GM23248 (cell line): Measurements from ENCODE around the gene RASD2.
"Not testable (repeated sequence)": the region's sequence is repeated elsewhere in the genome, so short reads cannot be mapped to it uniquely, and the experiment has no call there.

ENCODE experiments used
- EZH2 ChIP-seq: fragments of 200-600 bp; sonication (generic); IDR thresholded peaks from 2 replicates; pipeline ENCODE4 v1.6.1; 2018; ENCODE audit warnings: antibody characterized with exemption, mild to moderate bottlenecking; ENCODE audit not compliant: insufficient read depth, poor library complexity, severe bottlenecking
- EZH2phosphoT487 ChIP-seq: fragments of 200-600 bp; sonication (generic); IDR thresholded peaks from 2 replicates; pipeline ENCODE4 v1.6.1; 2018; ENCODE audit warnings: antibody characterized with exemption, moderate library complexity, mild to moderate bottlenecking, low read depth; ENCODE audit not compliant: insufficient read depth

DNA sequence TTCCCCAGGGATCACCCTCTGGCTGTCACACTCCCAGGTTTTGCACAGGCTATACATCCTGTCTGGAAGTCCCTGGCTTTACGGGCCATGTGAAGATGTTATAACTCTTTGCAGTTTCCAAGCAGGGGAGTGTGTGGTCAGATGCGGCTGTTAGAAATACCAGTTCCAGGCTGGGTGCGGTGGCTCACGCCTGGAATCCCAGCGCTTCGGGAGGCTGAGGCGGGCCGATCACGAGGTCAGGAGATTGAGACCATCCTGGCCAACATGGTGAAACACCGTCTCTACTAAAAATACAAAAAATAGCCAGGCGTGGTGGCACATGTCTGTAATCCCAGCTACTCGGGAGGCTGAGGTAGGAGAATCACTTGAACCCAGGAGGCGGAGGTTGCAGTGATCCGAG lies 44.9 kb upstream of the RASD2 start:
- TF ChIP-seq EZH2, EZH2phosphoT487: not testable (repeated sequence)
